CD8-positive, alpha-beta memory T cell (primary cell): ENCODE results near the gene HNRNPUL2. TPM values are rescaled to one million over a fixed set of nuclear protein-coding genes. Genes with fewer than 3 reads are reported as not detected.

Source experiments
- CTCF ChIA-PET: fragments of 350-600 bp; sonication (Branson Sonifier 250); formaldehyde crosslinking; loops from one replicate; lab custom pipeline; 2021; ENCODE audit warnings: antibody characterized with exemption; lab: Charles Lee
- POLR2A ChIA-PET: fragments of 350-600 bp; sonication (Branson Sonifier 250); formaldehyde crosslinking; loops from one replicate; lab custom pipeline; 2021; ENCODE audit warnings: antibody characterized with exemption; lab: Charles Lee
- DNase-seq, 5 donors: peaks; one replicate each; pipeline versions ENCODE4 v3.0.0 to v3.0.0-alpha.2; 2020 to 2022; ENCODE audit warnings: mixed read lengths in 1 of 5
- H3K27ac ChIP-seq: one replicate; pipeline ENCODE4 v1.7.0; 2013; ENCODE audit warnings: low read depth, mild to moderate bottlenecking, low read length, moderate library complexity
- H3K27me3 ChIP-seq: 2 replicates; pipeline ENCODE4 v1.7.0; 2013; ENCODE audit warnings: low read length, mild to moderate bottlenecking; ENCODE audit not compliant: insufficient read depth, poor library complexity, severe bottlenecking
- H3K36me3 ChIP-seq: 2 replicates; pipeline ENCODE4 v1.7.0; 2013; ENCODE audit warnings: mild to moderate bottlenecking, low read length, moderate library complexity; ENCODE audit not compliant: insufficient read depth
- H3K4me1 ChIP-seq: 2 replicates; pipeline ENCODE4 v1.7.0; 2013; ENCODE audit warnings: mild to moderate bottlenecking, low read length, moderate library complexity; ENCODE audit not compliant: insufficient read depth
- H3K4me3 ChIP-seq: 2 replicates; pipeline ENCODE4 v1.7.0; 2013; ENCODE audit warnings: mild to moderate bottlenecking, low read length
- H3K9me3 ChIP-seq: 2 replicates; pipeline ENCODE4 v1.7.0; 2013; ENCODE audit warnings: mild to moderate bottlenecking, low read length
- H3K27ac Mint-ChIP-seq, 8 donors: one replicate each; pipeline ENCODE4 v1.8.0; 2020 to 2021; ENCODE audit warnings: mixed read lengths in 8 of 8, mild to moderate bottlenecking in 6 of 8, inconsistent platforms in 3 of 8, moderate library complexity in 3 of 8
- H3K27me3 Mint-ChIP-seq, 2 donors: one replicate each; pipeline ENCODE4 v1.8.0; 2020 to 2021; ENCODE audit warnings: mixed read lengths in 2 of 2, mild to moderate bottlenecking in 1 of 2, moderate library complexity in 1 of 2
- H3K36me3 Mint-ChIP-seq, 3 donors: one replicate each; pipeline ENCODE4 v1.8.0; 2020 to 2021; ENCODE audit warnings: mixed read lengths in 3 of 3, inconsistent platforms in 1 of 3, mild to moderate bottlenecking in 1 of 3
- H3K4me1 Mint-ChIP-seq, 3 donors: one replicate each; pipeline ENCODE4 v1.8.0; 2020 to 2021; ENCODE audit warnings: mixed read lengths in 3 of 3, inconsistent platforms in 1 of 3, mild to moderate bottlenecking in 1 of 3
- H3K4me3 Mint-ChIP-seq, 7 donors: one replicate each; pipeline ENCODE4 v1.8.0; 2020 to 2021; ENCODE audit warnings: mixed read lengths in 7 of 7, mild to moderate bottlenecking in 6 of 7, moderate library complexity in 4 of 7, inconsistent platforms in 2 of 7
- H3K9me3 Mint-ChIP-seq, 5 donors: one replicate each; pipeline ENCODE4 v1.8.0; 2020 to 2022; ENCODE audit warnings: mixed read lengths in 5 of 5, mild to moderate bottlenecking in 3 of 5, moderate library complexity in 2 of 5, inconsistent platforms in 1 of 5
- polyA plus RNA-seq: library from polyadenylated mRNA; unstranded; fragments of 300-500 nt; fragmentation: Illumina TruSeq; gene quantifications from one replicate; pipeline ENCODE4 v1.2.3, GENCODE V29; 2021
- total RNA-seq, 2 experiments: library from RNA; stranded (reverse); gene quantifications; one replicate each; pipeline ENCODE4 v1.2.3, GENCODE V29; 2021

HNRNPUL2 gene
- total and polyA plus RNA-seq, 3 experiments from 2014 or later: 3.3 to 64.3 (median 58.7) TPM

GRCh38 chr11:62726156-62726914 is 922 bp downstream of the HNRNPUL2 start:
- POLR2A ChIA-PET: interaction anchor here (0.7 to 4.0 kb wide), 22 partner anchors 8 to 182 kb away, joined by 3 to 70 read pairs (median 6); partner anchors contain the start of genes BSCL2, C11orf98, CSKMT and GNG3
- Histone ChIP-seq H3K27me3 (no peaks in the 10 kb centered on the region), H3K36me3 (peaks cover 30% of the 10 kb centered on the region), H3K4me1 (peaks cover 42% of the 10 kb centered on the region), H3K9me3 (no peaks in the 10 kb centered on the region), H3K27ac (peak overlapping the region; percentile 90), H3K4me3 (peak overlapping the region; percentile 63)
- DNase-seq: peak in 1 of 5 donors; percentile 15
- Mint-ChIP-seq H3K36me3 (peaks cover 9 to 72% (median 26%) of the 10 kb centered on the region in 3 donors), H3K27ac (peak overlapping the region; percentile 90 to 99 (median 94)), H3K9me3 (no peaks in the 10 kb centered on the region), H3K4me1 (peaks cover 56 to 69% (median 68%) of the 10 kb centered on the region in 3 donors), H3K4me3 (peak overlapping the region; percentile 92 to 99 (median 98)), H3K27me3 (peaks cover 0 to 3% of the 10 kb centered on the region in 2 donors)
- CTCF ChIA-PET: interaction anchor here (0.7 to 2.4 kb wide), 10 partner anchors 10 to 184 kb away, joined by 3 to 13 read pairs (median 6); partner anchors contain the start of genes SLC3A2, TMEM179B and ZBTB3

GRCh38 chr11:62725646-62726045 is 1.6 kb downstream of the HNRNPUL2 start:
- H3K27ac ChIP-seq: peak overlapping the region; percentile 90
- CTCF ChIA-PET: interaction anchor here (0.7 to 2.4 kb wide), 4 partner anchors 28 to 156 kb away, joined by 3 to 9 read pairs (median 4); partner anchors contain the start of gene ZBTB3

GRCh38 chr11:62724171-62724570 is 3.1 kb downstream of the HNRNPUL2 start:
- H3K36me3 Mint-ChIP-seq: peaks cover 24 to 87% (median 38%) of the 10 kb centered on the region in 3 donors
- H3K27ac Mint-ChIP-seq: peak overlapping the region; percentile 44 to 97 (median 76)
- DNase-seq: no peak
- no peaks in the 10 kb centered on the region for H3K27me3 ChIP-seq
- peaks cover 32% of the 10 kb centered on the region for H3K4me1 ChIP-seq
- no peak overlapping the region for H3K27ac ChIP-seq
- H3K9me3 ChIP-seq: no peaks in the 10 kb centered on the region
- peak overlapping the region; percentile 92 to 99 (median 98) for H3K4me3 Mint-ChIP-seq
- CTCF ChIA-PET: interaction anchor here (1.1 to 2.8 kb wide), 3 partner anchors 9 to 62 kb away, joined by 3 to 10 read pairs (median 3); partner anchors contain the start of genes BSCL2 and GNG3
- POLR2A ChIA-PET: interaction anchor here (0.7 to 1.7 kb wide), 3 partner anchors 62 to 739 kb away, joined by 3 to 4 read pairs (median 4); no protein-coding TSS in a partner anchor
- H3K27me3 Mint-ChIP-seq: peaks cover 0 to 3% of the 10 kb centered on the region in 2 donors
- H3K4me3 ChIP-seq: peak overlapping the region; percentile 63
- no peaks in the 10 kb centered on the region for H3K9me3 Mint-ChIP-seq
- H3K36me3 ChIP-seq: peaks cover 49% of the 10 kb centered on the region
- H3K4me1 Mint-ChIP-seq: peaks cover 55 to 70% (median 69%) of the 10 kb centered on the region in 3 donors

More at GRCh38 chr11:62725646-62726045, 1.6 kb downstream of the HNRNPUL2 start:
- peaks cover 0 to 3% of the 10 kb centered on the region in 2 donors for H3K27me3 Mint-ChIP-seq
- DNase-seq: no peak
- H3K36me3 Mint-ChIP-seq: peaks cover 14 to 76% (median 31%) of the 10 kb centered on the region in 3 donors
- H3K9me3 Mint-ChIP-seq: no peaks in the 10 kb centered on the region
- H3K36me3 ChIP-seq: peaks cover 37% of the 10 kb centered on the region
- peak overlapping the region; percentile 63 for H3K4me3 ChIP-seq
- peaks cover 57 to 70% (median 69%) of the 10 kb centered on the region in 3 donors for H3K4me1 Mint-ChIP-seq
- POLR2A ChIA-PET: interaction anchor here (2.3 to 3.9 kb wide), 4 partner anchors 16 to 129 kb away, joined by 17 to 42 read pairs (median 26); partner anchors contain the start of genes BSCL2, GNG3 and POLR2G
- H3K9me3 ChIP-seq: no peaks in the 10 kb centered on the region
- H3K27me3 ChIP-seq: no peaks in the 10 kb centered on the region
- peak overlapping the region; percentile 90 to 99 (median 94) for H3K27ac Mint-ChIP-seq
- H3K4me1 ChIP-seq: peaks cover 38% of the 10 kb centered on the region
- peak overlapping the region; percentile 92 to 99 (median 98) for H3K4me3 Mint-ChIP-seq

GRCh38 chr11:62721994-62722393 is 5.3 kb downstream of the HNRNPUL2 start:
- Histone ChIP-seq H3K4me1 (peaks cover 32% of the 10 kb centered on the region), H3K9me3 (no peaks in the 10 kb centered on the region), H3K27ac (no peak overlapping the region), H3K36me3 (peaks cover 63% of the 10 kb centered on the region), H3K27me3 (no peaks in the 10 kb centered on the region), H3K4me3 (no peak overlapping the region)
- Mint-ChIP-seq H3K9me3 (no peaks in the 10 kb centered on the region), H3K4me1 (peaks cover 49 to 79% (median 66%) of the 10 kb centered on the region in 3 donors), H3K27me3 (no peaks in the 10 kb centered on the region), H3K4me3 (peak overlapping the region in 1 of 7 donors; percentile 84), H3K27ac (peak overlapping the region in 4 of 8 donors; percentile 34 to 73 (median 70)), H3K36me3 (peaks cover 30 to 86% (median 45%) of the 10 kb centered on the region in 3 donors)
- POLR2A ChIA-PET: no interaction called here
- CTCF ChIA-PET: no interaction called here
- DNase-seq: no peak

GRCh38 chr11:62719302-62719978 is 7.8 kb downstream of the HNRNPUL2 start:
- Histone ChIP-seq H3K4me1 (peaks cover 16% of the 10 kb centered on the region), H3K4me3 (no peak overlapping the region), H3K27ac (no peak overlapping the region), H3K9me3 (no peaks in the 10 kb centered on the region), H3K36me3 (peaks cover 87% of the 10 kb centered on the region), H3K27me3 (no peaks in the 10 kb centered on the region)
- POLR2A ChIA-PET: no interaction called here
- Mint-ChIP-seq H3K36me3 (peaks cover 29 to 96% (median 51%) of the 10 kb centered on the region in 3 donors), H3K4me1 (peaks cover 38 to 72% (median 50%) of the 10 kb centered on the region in 3 donors), H3K27ac (peak overlapping the region; percentile 26 to 86 (median 62)), H3K4me3 (peak overlapping the region in 1 of 7 donors; percentile 21), H3K27me3 (no peaks in the 10 kb centered on the region), H3K9me3 (no peaks in the 10 kb centered on the region)
- CTCF ChIA-PET: interaction anchor here (1.3 kb wide), 1 partner anchor 10 kb away, joined by 3 read pairs; no protein-coding TSS in a partner anchor
- DNase-seq: no peak

- Mint-ChIP-seq H3K27ac (peak overlapping the region in 4 of 8 donors; percentile 15 to 84 (median 39)), H3K4me3 (no peak overlapping the region), H3K36me3 (peaks cover 28 to 94% (median 32%) of the 10 kb centered on the region in 3 donors), H3K4me1 (peaks cover 32 to 67% (median 48%) of the 10 kb centered on the region in 3 donors), H3K9me3 (no peaks in the 10 kb centered on the region), H3K27me3 (no peaks in the 10 kb centered on the region)
- POLR2A ChIA-PET: interaction anchor here (1.1 kb wide), 1 partner anchor 10 kb away, joined by 3 read pairs; the partner anchor contains the start of gene HNRNPUL2
- no peaks in the 10 kb centered on the region for H3K27me3 ChIP-seq
- H3K27ac ChIP-seq: no peak overlapping the region
- CTCF ChIA-PET: interaction anchor here (2.3 kb wide), 1 partner anchor 10 kb away, joined by 7 read pairs; the partner anchor contains the start of gene HNRNPUL2
- H3K36me3 ChIP-seq: peaks cover 76% of the 10 kb centered on the region
- H3K9me3 ChIP-seq: no peaks in the 10 kb centered on the region
- H3K4me1 ChIP-seq: peaks cover 4% of the 10 kb centered on the region
- no peak for DNase-seq
- H3K4me3 ChIP-seq: no peak overlapping the region
Observed at GRCh38 chr11:62716816-62717215, 10.4 kb downstream of the HNRNPUL2 start.

- H3K4me1 Mint-ChIP-seq: peaks cover 31 to 61% (median 42%) of the 10 kb centered on the region in 3 donors
- Histone ChIP-seq H3K27me3 (no peaks in the 10 kb centered on the region), H3K9me3 (no peaks in the 10 kb centered on the region), H3K27ac (no peak overlapping the region), H3K36me3 (peaks cover 76% of the 10 kb centered on the region), H3K4me1 (peaks cover 4% of the 10 kb centered on the region), H3K4me3 (no peak overlapping the region)
- peaks cover 28 to 93% (median 29%) of the 10 kb centered on the region in 3 donors for H3K36me3 Mint-ChIP-seq
- H3K27me3 Mint-ChIP-seq: no peaks in the 10 kb centered on the region
- ChIA-PET POLR2A (interaction anchor here (1.1 to 1.2 kb wide), 2 partner anchors 11 to 44 kb away, joined by 3 read pairs; partner anchors contain the start of genes HNRNPUL2 and LBHD1), CTCF (interaction anchor here (1.3 to 2.3 kb wide), 2 partner anchors 8 to 11 kb away, joined by 3 to 7 read pairs; partner anchors contain the start of gene HNRNPUL2)
- H3K27ac Mint-ChIP-seq: peak overlapping the region in 4 of 8 donors; percentile 23 to 45 (median 26)
- no peak overlapping the region for H3K4me3 Mint-ChIP-seq
- no peaks in the 10 kb centered on the region for H3K9me3 Mint-ChIP-seq
- DNase-seq: no peak
Observed at GRCh38 chr11:62716206-62716605, 11.1 kb downstream of the HNRNPUL2 start.
